Astrocyte (in vitro differentiated cells and primary cell): ENCODE measurements around the gene CHMP3. TPM values are rescaled to one million over a fixed set of nuclear protein-coding genes. Genes with fewer than 3 reads are reported as not detected.

Source experiments
- DNase-seq: peaks from one replicate; pipeline ENCODE4 v3.0.0-alpha.2; 2010; ENCODE audit warnings: low read depth
- FAIRE-seq: peaks from 2 replicates; lab custom pipeline; 2011; peaks lifted over from hg19 to GRCh38; lab: Jason Lieb, UNC
- H2AFZ ChIP-seq: 2 replicates; pipeline ENCODE4 v1.6.0; 2012; ENCODE audit warnings: low read depth, low read length, inconsistent platforms
- H3K27ac ChIP-seq: 2 replicates; pipeline ENCODE4 v1.5.1; 2011; ENCODE audit warnings: low read depth, low read length, inconsistent platforms
- H3K27me3 ChIP-seq: 2 replicates; pipeline ENCODE4 v1.6.0; 2011; ENCODE audit warnings: low read length, inconsistent platforms; ENCODE audit not compliant: insufficient read depth
- H3K36me3 ChIP-seq: 2 replicates; pipeline ENCODE4 v1.5.1; 2011; ENCODE audit warnings: low read length, inconsistent platforms; ENCODE audit not compliant: insufficient read depth
- H3K4me1 ChIP-seq: 2 replicates; pipeline ENCODE4 v1.5.1; 2011; ENCODE audit warnings: low read length, inconsistent platforms; ENCODE audit not compliant: insufficient read depth
- H3K4me2 ChIP-seq: 2 replicates; pipeline ENCODE4 v1.6.0; 2012; ENCODE audit warnings: low read length, inconsistent platforms
- H3K4me3 ChIP-seq: 2 replicates; pipeline ENCODE4 v1.5.1; 2011; ENCODE audit warnings: low read depth, mild to moderate bottlenecking, low read length, inconsistent platforms; ENCODE audit not compliant: insufficient read depth
- H3K79me2 ChIP-seq: 2 replicates; pipeline ENCODE4 v1.6.0; 2012; ENCODE audit warnings: mild to moderate bottlenecking, low read length, inconsistent platforms; ENCODE audit not compliant: insufficient read depth
- H3K9ac ChIP-seq: 2 replicates; pipeline ENCODE4 v1.6.0; 2012; ENCODE audit warnings: mild to moderate bottlenecking, low read length, inconsistent platforms
- H3K9me3 ChIP-seq: 2 replicates; pipeline ENCODE4 v1.5.1; 2012; ENCODE audit warnings: low read depth, mild to moderate bottlenecking, low read length, inconsistent platforms; ENCODE audit not compliant: insufficient read depth
- H4K20me1 ChIP-seq: 2 replicates; pipeline ENCODE4 v1.6.0; 2012; ENCODE audit warnings: low read length, inconsistent platforms; ENCODE audit not compliant: insufficient read depth
- H3K27ac Mint-ChIP-seq: one replicate; pipeline ENCODE4 v1.8.0; 2021; ENCODE audit warnings: mild to moderate bottlenecking, mixed read lengths; ENCODE audit not compliant: unreplicated experiment
- H3K27me3 Mint-ChIP-seq: one replicate; pipeline ENCODE4 v1.8.0; 2021; ENCODE audit warnings: low read depth, mixed read lengths; ENCODE audit not compliant: unreplicated experiment
- H3K36me3 Mint-ChIP-seq: one replicate; pipeline ENCODE4 v1.8.0; 2021; ENCODE audit warnings: low read depth, mixed read lengths; ENCODE audit not compliant: unreplicated experiment
- H3K4me1 Mint-ChIP-seq: one replicate; pipeline ENCODE4 v1.8.0; 2021; ENCODE audit warnings: low read depth, mixed read lengths; ENCODE audit not compliant: unreplicated experiment
- H3K4me3 Mint-ChIP-seq: one replicate; pipeline ENCODE4 v1.8.0; 2021; ENCODE audit warnings: mild to moderate bottlenecking, moderate library complexity, mixed read lengths; ENCODE audit not compliant: unreplicated experiment
- H3K9me3 Mint-ChIP-seq: one replicate; pipeline ENCODE4 v1.8.0; 2021; ENCODE audit warnings: mild to moderate bottlenecking, mixed read lengths; ENCODE audit not compliant: unreplicated experiment
- EZH2 ChIP-seq: IDR thresholded peaks from 2 replicates; pipeline ENCODE4 v1.6.1; 2012; ENCODE audit warnings: mild to moderate bottlenecking, low read length, inconsistent platforms; ENCODE audit not compliant: insufficient read depth
- total RNA-seq: library from RNA; stranded (reverse); gene quantifications from 2 replicates; pipeline ENCODE4 v1.2.1, GENCODE V29; 2021
- TF ChIP-seq, protein P1 (sequence below): IDR thresholded peaks from 2 replicates; pipeline ENCODE4 v1.5.1; 2011; ENCODE audit warnings: low read depth, mild to moderate bottlenecking, inconsistent platforms, low read length, moderate library complexity; ENCODE audit not compliant: insufficient read depth

CHMP3 gene
- total RNA-seq, 1 donor from 2014 or later, result 91.0 TPM

DNA sequence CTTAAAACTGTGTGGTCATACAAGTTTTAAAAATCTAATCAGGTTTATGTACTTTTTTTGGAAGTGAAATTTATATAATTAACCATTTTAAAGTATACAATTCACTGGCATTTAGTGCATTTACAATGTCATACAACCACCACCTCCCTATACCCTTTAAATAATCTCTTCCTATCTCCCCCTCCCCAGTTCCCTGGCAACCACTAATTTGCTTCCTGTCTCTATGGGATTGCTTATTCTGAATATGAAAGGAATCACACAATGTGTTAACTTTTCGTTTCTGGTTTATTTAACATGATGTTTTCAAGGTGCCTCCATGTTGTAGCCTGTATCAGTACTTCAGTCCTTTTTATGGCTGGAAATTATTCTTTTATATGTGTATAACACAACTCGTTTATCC is 19.4 kb downstream of the CHMP3 start:
- Histone ChIP-seq H3K27me3 (no peaks in the 10 kb centered on the region), H3K27ac (no peak overlapping the region), H3K79me2 (no peaks in the 10 kb centered on the region), H2AFZ (no peak overlapping the region), H3K4me1 (no peaks in the 10 kb centered on the region), H3K36me3 (no peaks in the 10 kb centered on the region), H3K4me3 (no peak overlapping the region), H3K4me2 (no peak overlapping the region), H4K20me1 (no peaks in the 10 kb centered on the region), H3K9me3 (no peaks in the 10 kb centered on the region), H3K9ac (no peak overlapping the region)
- Mint-ChIP-seq H3K27me3 (no peaks in the 10 kb centered on the region), H3K4me1 (no peaks in the 10 kb centered on the region), H3K27ac (no peak overlapping the region), H3K4me3 (no peak overlapping the region), H3K36me3 (peaks cover 37% of the 10 kb centered on the region), H3K9me3 (peaks cover 23% of the 10 kb centered on the region)
- TF ChIP-seq, protein P1, sequence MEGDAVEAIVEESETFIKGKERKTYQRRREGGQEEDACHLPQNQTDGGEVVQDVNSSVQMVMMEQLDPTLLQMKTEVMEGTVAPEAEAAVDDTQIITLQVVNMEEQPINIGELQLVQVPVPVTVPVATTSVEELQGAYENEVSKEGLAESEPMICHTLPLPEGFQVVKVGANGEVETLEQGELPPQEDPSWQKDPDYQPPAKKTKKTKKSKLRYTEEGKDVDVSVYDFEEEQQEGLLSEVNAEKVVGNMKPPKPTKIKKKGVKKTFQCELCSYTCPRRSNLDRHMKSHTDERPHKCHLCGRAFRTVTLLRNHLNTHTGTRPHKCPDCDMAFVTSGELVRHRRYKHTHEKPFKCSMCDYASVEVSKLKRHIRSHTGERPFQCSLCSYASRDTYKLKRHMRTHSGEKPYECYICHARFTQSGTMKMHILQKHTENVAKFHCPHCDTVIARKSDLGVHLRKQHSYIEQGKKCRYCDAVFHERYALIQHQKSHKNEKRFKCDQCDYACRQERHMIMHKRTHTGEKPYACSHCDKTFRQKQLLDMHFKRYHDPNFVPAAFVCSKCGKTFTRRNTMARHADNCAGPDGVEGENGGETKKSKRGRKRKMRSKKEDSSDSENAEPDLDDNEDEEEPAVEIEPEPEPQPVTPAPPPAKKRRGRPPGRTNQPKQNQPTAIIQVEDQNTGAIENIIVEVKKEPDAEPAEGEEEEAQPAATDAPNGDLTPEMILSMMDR, result no peak
- TF ChIP-seq EZH2, result no peak
- DNase-seq, result no peak
- no peak for FAIRE-seq

DNA sequence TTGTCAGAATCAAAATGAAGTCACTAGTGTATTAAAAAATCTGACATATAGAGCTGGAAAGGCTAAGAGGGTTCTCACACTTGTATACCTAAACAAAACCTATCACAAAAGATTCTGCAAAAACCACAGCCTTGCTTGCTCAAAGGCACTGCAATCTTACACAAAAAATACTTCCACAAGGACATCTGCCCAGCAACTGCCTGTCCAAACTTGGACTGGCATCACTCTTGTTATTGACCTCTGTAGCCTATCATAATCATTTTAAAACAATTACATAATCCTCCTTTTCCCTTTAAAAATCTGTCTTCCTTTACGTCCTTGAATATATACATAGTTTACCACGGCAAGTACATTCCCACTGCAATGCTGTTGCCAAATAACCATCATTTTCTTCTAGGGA is 19.9 kb downstream of the CHMP3 start:
- Mint-ChIP-seq H3K36me3 (peaks cover 34% of the 10 kb centered on the region), H3K4me3 (no peak overlapping the region), H3K4me1 (no peaks in the 10 kb centered on the region), H3K27me3 (no peaks in the 10 kb centered on the region), H3K9me3 (peaks cover 21% of the 10 kb centered on the region), H3K27ac (no peak overlapping the region)
- Histone ChIP-seq H3K4me1 (no peaks in the 10 kb centered on the region), H3K27me3 (no peaks in the 10 kb centered on the region), H4K20me1 (no peaks in the 10 kb centered on the region), H3K4me2 (no peak overlapping the region), H3K79me2 (no peaks in the 10 kb centered on the region), H3K36me3 (no peaks in the 10 kb centered on the region), H3K9me3 (no peaks in the 10 kb centered on the region), H3K27ac (no peak overlapping the region), H3K9ac (no peak overlapping the region), H2AFZ (no peak overlapping the region), H3K4me3 (no peak overlapping the region)
- no peak for TF ChIP-seq EZH2
- TF ChIP-seq, protein P1, result no peak
- FAIRE-seq (no peak), DNase-seq (no peak)

DNA sequence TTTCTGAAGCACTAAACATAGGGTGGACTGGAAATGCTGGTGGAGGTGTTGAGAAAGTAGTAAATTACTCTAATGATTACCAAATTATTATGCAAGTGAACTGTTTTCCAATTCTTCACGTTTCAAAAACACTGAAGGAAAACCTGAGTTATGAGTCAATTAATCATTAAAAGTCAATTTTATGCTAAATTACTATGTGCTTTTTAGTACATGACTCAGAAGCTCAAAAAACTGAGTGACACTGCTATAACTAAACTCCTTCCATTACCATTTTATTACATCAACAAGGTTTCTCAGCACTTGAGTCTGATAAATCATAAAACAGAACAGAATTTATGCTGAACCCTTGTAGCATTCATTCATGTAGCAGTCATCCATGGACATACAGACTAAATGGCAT is 20.4 kb downstream of the CHMP3 start:
- no peaks in the 10 kb centered on the region for H3K4me1 Mint-ChIP-seq
- no peaks in the 10 kb centered on the region for H3K79me2 ChIP-seq
- no peaks in the 10 kb centered on the region for H4K20me1 ChIP-seq
- peaks cover 19% of the 10 kb centered on the region for H3K9me3 Mint-ChIP-seq
- no peak overlapping the region for H3K27ac Mint-ChIP-seq
- no peak overlapping the region for H3K4me2 ChIP-seq
- no peak overlapping the region for H3K4me3 Mint-ChIP-seq
- no peaks in the 10 kb centered on the region for H3K27me3 Mint-ChIP-seq
- no peaks in the 10 kb centered on the region for H3K9me3 ChIP-seq
- H3K9ac ChIP-seq, result no peak overlapping the region
- H3K4me3 ChIP-seq, result no peak overlapping the region
- H3K36me3 Mint-ChIP-seq, result peaks cover 28% of the 10 kb centered on the region
- no peaks in the 10 kb centered on the region for H3K36me3 ChIP-seq
- no peak overlapping the region for H3K27ac ChIP-seq
- DNase-seq (no peak), FAIRE-seq (no peak)
- TF ChIP-seq, protein P1, result no peak
- no peak for TF ChIP-seq EZH2
- no peaks in the 10 kb centered on the region for H3K4me1 ChIP-seq
- H3K27me3 ChIP-seq, result no peaks in the 10 kb centered on the region
- H2AFZ ChIP-seq, result no peak overlapping the region
